ENCODE results near the gene TMEM154.

Gene TMEM154

DNA sequence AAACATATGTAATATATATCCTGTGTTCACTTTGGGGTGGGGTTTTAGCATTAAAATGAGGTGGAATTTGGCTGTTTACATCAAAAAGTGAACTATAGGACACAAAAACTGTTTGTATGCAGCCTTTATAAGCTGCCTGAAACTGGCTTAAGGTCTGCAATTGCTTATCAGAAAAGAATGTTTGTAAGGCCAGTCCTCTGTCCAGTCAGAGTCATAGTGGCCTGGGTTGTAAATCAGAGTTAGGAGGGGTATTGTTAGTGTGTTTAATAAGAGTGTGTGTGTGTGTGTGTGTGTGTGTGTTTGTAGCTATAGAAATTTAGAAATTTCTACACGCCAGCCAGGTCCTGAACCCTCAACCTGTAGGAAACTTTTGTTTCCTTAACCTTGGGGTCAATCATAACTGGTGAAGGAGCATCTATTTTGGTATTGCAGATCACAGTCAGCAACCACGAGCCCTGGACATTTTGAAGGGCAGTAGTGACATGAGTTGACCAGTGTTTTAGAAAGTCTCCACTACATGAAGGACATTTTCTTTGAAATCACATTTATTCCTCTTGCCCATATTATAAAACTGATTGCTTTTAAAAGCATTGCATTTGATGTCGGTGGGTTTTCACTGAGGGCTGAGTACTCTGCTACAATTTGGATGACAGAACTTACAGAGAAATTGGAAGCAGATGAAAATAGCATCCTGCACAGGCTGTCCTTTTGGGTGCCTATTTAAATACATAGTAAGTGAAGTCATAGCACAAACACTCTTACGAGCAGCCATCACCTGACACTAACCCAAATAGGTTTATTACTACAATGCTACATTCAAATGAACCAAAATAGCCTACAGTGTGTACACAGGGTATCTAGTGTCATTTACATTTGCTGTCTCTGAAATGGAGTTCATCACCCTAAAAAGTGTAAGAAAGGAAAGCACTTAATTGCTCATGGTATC lies 11.2 kb upstream of the TMEM154 start:
- Histone ChIP-seq H3K36me3 (ENCODE audit: control insufficient read depth, insufficient read depth, low read length) (no peaks in the 10 kb centered on the region), H3K9ac (ENCODE audit: low read length) (no peak overlapping the region), H3K27me3 (ENCODE audit: control insufficient read depth, insufficient read depth, low read length) (no peaks in the 10 kb centered on the region), H3K4me1 (ENCODE audit: control insufficient read depth, insufficient read depth, low read length) (peaks cover 2% of the 10 kb centered on the region), H3K4me3 (ENCODE audit: low read length) (no peak overlapping the region), H3K27ac (ENCODE audit: low read depth, low read length) (no peak overlapping the region)

DNA sequence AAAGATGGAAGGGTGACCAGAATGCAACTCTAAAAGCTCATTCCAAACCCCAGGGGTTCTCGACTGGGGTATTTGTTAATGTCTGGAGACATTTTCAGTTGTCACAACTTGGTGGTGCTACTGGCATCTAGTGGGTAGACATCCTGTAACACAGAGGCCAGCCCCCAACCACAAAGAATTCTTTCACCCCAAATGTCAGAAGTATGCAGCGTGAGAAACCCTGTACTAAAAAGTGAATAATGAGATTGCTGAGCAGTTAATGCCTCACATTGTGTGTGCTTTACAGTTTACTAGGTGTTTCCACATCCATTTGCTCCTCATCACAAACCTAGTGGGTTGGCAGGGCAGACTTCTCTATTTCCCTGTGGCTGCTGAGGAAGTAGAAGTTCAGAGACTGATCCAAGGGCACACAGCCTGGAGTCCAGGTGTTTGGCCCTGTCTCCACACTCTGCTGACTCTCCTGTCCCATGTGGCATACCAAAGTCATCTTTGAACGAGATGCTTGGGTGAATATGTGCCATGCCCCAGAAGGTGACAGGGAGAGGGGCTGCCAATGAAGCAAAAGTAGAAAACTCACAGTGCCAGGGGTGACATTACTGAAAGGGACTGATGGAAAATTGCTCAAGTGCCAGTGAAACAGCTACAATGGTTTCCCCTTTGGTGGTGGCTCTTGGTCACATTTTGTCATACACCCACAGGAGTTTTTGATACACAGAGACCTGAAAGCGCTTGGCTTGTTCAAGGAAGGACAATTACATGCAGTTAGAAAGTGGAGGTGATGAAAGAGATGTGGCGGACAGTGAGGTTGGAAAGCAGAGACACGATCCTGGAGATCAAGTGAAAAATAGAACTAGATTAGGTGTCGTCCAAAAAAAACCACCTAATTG lies 10.1 kb upstream of the TMEM154 start:
- H3K27me3 ChIP-seq (ENCODE audit: control insufficient read depth, insufficient read depth, low read length) = no peaks in the 10 kb centered on the region
- peaks cover 2% of the 10 kb centered on the region for H3K4me1 ChIP-seq (ENCODE audit: control insufficient read depth, insufficient read depth, low read length)

DNA sequence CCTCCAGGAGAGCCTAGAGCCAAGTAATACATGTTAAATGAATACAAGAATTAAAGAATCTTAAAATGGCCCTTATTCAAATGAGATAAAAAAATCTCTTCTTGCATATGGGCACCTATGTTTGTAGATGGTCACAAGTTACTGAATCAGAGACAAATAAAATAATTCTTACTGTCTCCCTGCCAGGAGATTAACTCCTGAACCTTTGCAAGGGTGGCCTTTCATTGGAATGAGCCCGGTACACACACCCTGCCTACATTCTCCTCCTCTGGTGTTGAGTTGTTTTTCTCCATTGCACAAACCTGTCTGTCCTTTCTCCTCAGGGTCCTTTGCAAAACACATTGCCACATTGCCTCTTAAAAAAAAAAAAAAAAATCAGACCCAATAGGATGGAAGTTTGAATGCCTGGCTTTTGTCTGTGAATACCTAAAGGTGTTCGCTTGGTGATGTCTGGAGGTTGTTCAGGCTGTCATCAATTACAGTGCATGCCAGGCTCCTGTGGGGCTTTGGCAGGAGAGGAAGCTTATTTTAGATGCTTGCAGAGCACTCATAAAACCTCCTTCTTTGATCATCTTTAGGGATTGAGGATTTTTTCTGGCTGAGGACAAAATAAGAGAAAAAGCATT lies 8.3 kb upstream of the TMEM154 start:
- H3K36me3 ChIP-seq (ENCODE audit: control insufficient read depth, insufficient read depth, low read length) = no peaks in the 10 kb centered on the region
- no peaks in the 10 kb centered on the region for H3K27me3 ChIP-seq (ENCODE audit: control insufficient read depth, insufficient read depth, low read length)
- H3K4me3 ChIP-seq (ENCODE audit: low read length) = no peak overlapping the region
- peaks cover 2% of the 10 kb centered on the region for H3K4me1 ChIP-seq (ENCODE audit: control insufficient read depth, insufficient read depth, low read length)
- no peak overlapping the region for H3K9ac ChIP-seq (ENCODE audit: low read length)
- no peak overlapping the region for H3K27ac ChIP-seq (ENCODE audit: low read depth, low read length)

More for the DNA sequence above, 10.1 kb upstream of the TMEM154 start:
- H3K27ac ChIP-seq (ENCODE audit: low read depth, low read length) = no peak overlapping the region
- no peak overlapping the region for H3K4me3 ChIP-seq (ENCODE audit: low read length)
- no peak overlapping the region for H3K9ac ChIP-seq (ENCODE audit: low read length)
- no peaks in the 10 kb centered on the region for H3K36me3 ChIP-seq (ENCODE audit: control insufficient read depth, insufficient read depth, low read length)

DNA sequence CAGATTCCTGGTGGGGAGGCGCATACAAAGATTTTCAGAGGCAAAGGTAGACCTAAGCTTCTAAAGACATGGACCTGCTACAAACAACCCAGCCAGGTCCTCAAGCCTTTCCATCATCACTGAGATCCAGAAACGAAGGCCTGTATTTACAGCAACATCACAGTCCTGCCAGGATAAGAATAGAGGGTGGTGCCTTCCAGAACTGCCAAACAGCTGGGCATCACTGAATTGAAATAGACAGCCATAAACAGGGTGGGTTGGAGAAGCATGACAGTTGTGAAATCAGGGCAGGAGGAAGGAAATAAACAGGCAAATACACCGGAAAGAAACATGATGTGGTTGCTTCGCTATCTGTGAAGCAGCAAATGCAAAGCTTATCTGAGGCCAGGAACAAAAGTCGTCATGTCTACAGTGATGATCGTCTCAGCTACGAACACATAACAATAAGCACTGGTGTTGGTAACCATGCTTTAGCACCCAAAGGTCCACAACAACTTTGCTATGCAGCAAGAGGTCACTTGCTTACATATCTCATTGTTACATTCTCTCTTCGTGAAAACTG lies 6.7 kb upstream of the TMEM154 start:
- Histone ChIP-seq H3K4me1 (ENCODE audit: control insufficient read depth, insufficient read depth, low read length) (peaks cover 2% of the 10 kb centered on the region), H3K27ac (ENCODE audit: low read depth, low read length) (no peak overlapping the region), H3K27me3 (ENCODE audit: control insufficient read depth, insufficient read depth, low read length) (no peaks in the 10 kb centered on the region), H3K9ac (ENCODE audit: low read length) (no peak overlapping the region), H3K4me3 (ENCODE audit: low read length) (no peak overlapping the region), H3K36me3 (ENCODE audit: control insufficient read depth, insufficient read depth, low read length) (no peaks in the 10 kb centered on the region)

DNA sequence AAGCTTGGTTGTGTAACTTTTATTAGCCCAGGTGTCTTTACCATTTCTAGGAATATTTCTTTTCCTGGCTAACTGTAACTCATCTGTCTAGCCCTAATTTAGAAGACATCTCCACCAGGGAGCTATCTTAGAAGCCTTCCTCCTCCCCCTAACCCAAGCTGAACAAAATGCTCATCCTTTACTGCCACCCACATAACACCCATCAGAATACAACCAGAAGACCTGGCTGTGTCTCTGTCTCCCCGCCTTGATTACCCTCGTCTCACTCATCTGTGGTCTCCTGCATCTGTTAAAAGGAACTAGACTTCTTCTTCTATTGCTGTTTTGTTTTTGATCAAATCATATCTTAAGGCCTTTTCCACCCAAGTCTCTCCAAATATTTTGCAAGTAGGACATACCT lies 4.8 kb upstream of the TMEM154 start:
- no peak overlapping the region for H3K27ac ChIP-seq (ENCODE audit: low read depth, low read length)
- peaks cover 2% of the 10 kb centered on the region for H3K4me1 ChIP-seq (ENCODE audit: control insufficient read depth, insufficient read depth, low read length)
- no peaks in the 10 kb centered on the region for H3K36me3 ChIP-seq (ENCODE audit: control insufficient read depth, insufficient read depth, low read length)
- H3K27me3 ChIP-seq (ENCODE audit: control insufficient read depth, insufficient read depth, low read length) = no peaks in the 10 kb centered on the region
- no peak overlapping the region for H3K9ac ChIP-seq (ENCODE audit: low read length)
- no peak overlapping the region for H3K4me3 ChIP-seq (ENCODE audit: low read length)

DNA sequence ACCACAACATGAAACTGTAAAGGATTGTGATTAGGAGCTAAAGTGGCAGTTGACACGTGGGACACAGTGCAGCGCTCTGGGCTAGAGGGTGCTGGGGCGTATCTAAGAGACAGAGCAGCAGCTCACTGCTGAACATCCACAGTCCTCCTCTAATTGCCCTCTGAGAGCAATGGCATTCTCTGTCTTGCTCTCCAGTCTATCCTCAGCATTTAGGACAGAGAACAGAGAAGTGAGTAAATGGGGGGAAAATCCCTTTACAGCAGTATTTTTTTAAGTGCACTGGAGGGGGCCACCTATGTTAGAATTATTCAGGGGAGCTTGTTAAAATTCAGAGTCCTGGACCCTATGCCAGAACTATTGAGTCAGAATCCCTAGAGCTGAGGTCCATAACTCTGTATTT lies 4.2 kb upstream of the TMEM154 start:
- Histone ChIP-seq H3K27ac (ENCODE audit: low read depth, low read length) (no peak overlapping the region), H3K36me3 (ENCODE audit: control insufficient read depth, insufficient read depth, low read length) (no peaks in the 10 kb centered on the region), H3K4me3 (ENCODE audit: low read length) (no peak overlapping the region), H3K9ac (ENCODE audit: low read length) (no peak overlapping the region), H3K27me3 (ENCODE audit: control insufficient read depth, insufficient read depth, low read length) (no peaks in the 10 kb centered on the region), H3K4me1 (ENCODE audit: control insufficient read depth, insufficient read depth, low read length) (peaks cover 2% of the 10 kb centered on the region)

DNA sequence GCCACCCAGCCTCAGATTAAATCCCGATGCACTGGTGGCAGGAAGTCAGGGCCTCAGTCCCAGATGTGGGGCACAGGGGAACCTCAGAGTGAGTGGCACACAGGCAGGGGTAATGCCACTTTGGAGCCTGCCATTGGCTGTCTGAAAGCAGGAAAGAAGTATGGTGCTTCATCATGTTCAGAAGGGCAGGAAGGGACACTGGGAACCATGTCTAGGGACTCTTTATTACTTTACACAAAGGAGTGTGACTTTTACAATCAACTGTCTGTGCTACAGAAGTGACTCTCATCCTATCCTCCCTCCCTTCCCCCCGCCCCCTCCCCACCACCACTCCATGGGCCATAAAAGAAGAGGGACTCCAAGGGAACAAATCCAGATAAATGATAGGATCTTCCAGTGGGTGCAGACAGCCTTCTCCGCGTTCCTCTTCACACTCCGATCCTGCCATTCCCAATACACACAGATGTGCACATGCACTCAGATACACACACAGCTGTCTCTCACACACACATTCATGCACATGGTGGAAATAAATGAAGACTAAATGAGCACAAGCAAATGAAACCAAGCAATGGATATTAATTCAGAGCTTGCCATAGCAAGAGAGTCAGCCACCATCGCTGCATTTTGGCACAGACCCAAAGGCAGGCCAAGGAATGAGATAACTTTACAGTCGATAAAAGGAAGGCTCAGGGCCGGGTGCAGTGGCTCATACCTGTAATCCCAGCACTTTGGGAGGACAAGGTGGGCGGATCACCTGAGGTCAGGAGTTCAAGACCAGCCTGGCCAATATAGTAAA lies 2.5 kb upstream of the TMEM154 start:
- H3K4me1 ChIP-seq (ENCODE audit: control insufficient read depth, insufficient read depth, low read length) = no peaks in the 10 kb centered on the region
- no peak overlapping the region for H3K4me3 ChIP-seq (ENCODE audit: low read length)
- no peak overlapping the region for H3K9ac ChIP-seq (ENCODE audit: low read length)
- H3K27ac ChIP-seq (ENCODE audit: low read depth, low read length) = no peak overlapping the region
- no peaks in the 10 kb centered on the region for H3K27me3 ChIP-seq (ENCODE audit: control insufficient read depth, insufficient read depth, low read length)
- H3K36me3 ChIP-seq (ENCODE audit: control insufficient read depth, insufficient read depth, low read length) = no peaks in the 10 kb centered on the region

DNA sequence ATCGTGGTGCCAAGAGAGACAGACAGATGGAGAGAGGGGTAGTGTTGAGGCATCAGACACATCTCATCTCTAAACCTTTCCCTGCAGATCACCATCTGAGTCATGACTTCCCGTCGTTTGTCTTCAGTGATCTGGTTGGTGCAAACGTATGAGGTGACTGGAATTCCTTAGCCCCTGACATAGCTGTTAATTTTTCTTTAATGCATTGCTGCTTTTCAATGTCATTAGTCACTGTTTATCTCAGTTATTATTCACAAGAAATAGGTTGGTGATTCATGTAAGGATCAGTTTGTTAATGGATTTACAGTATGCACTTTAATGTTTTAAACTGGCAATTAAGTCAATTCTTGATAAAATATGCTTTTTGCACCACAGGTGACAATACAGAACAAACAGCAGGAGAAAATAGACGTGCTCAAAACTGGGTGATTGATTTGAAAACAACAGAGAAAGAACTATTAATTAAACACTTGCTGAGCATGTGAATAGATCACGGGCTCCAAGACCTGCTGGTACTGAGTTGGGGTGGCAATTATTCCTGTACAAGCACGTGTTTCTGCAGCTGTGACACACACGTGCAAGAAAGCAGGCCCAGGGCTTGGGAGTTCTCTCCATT lies 1.3 kb upstream of the TMEM154 start:
- H3K36me3 ChIP-seq (ENCODE audit: control insufficient read depth, insufficient read depth, low read length) = no peaks in the 10 kb centered on the region
- H3K4me3 ChIP-seq (ENCODE audit: low read length) = no peak overlapping the region
- no peak overlapping the region for H3K9ac ChIP-seq (ENCODE audit: low read length)
- H3K27me3 ChIP-seq (ENCODE audit: control insufficient read depth, insufficient read depth, low read length) = no peaks in the 10 kb centered on the region
- no peaks in the 10 kb centered on the region for H3K4me1 ChIP-seq (ENCODE audit: control insufficient read depth, insufficient read depth, low read length)
- no peak overlapping the region for H3K27ac ChIP-seq (ENCODE audit: low read depth, low read length)

DNA sequence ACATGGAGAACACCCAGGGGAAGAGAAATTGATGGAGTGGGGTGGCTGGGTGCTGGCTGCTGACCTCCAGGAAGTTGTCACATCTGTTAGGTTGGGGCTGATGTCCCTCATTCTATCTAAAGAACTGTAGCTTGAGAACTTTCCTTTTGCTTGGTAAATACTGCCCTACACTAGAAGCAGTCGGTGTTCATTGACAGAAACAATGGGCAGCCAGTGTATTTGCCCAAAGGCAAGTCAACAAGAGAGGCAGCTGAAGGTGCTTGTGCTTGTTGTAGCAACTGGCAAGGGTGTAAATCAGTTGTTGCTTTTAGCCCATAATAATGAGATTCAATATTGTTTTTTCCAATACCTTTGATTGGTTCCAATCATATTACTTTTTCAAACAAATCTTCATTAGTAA lies 956 bp downstream of the TMEM154 start:
- Histone ChIP-seq H3K4me1 (ENCODE audit: control insufficient read depth, insufficient read depth, low read length) (no peaks in the 10 kb centered on the region), H3K27me3 (ENCODE audit: control insufficient read depth, insufficient read depth, low read length) (no peaks in the 10 kb centered on the region), H3K9ac (ENCODE audit: low read length) (no peak overlapping the region), H3K36me3 (ENCODE audit: control insufficient read depth, insufficient read depth, low read length) (no peaks in the 10 kb centered on the region), H3K4me3 (ENCODE audit: low read length) (no peak overlapping the region), H3K27ac (ENCODE audit: low read depth, low read length) (no peak overlapping the region)

DNA sequence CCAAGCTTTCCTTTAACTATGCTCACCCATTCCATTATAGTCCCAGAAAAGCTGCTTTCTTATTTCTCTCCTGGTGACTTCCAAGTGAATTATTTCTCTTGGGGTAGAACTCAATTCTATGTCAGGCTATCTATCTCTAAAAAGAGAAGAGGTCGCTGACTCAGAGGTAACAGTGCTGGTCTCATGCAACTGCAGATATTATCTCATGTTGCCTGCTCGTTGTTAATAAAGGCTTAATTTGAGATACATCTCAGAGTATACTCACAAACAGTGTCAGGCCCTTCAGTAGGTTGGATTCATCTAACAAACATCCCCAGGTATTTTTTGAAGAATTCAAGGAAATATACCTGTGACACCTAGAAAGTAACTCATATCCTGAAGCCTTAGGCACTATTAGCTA lies 2.7 kb downstream of the TMEM154 start:
- Histone ChIP-seq H3K27ac (ENCODE audit: low read depth, low read length) (no peak overlapping the region), H3K27me3 (ENCODE audit: control insufficient read depth, insufficient read depth, low read length) (no peaks in the 10 kb centered on the region), H3K9ac (ENCODE audit: low read length) (no peak overlapping the region), H3K4me3 (ENCODE audit: low read length) (no peak overlapping the region), H3K36me3 (ENCODE audit: control insufficient read depth, insufficient read depth, low read length) (no peaks in the 10 kb centered on the region), H3K4me1 (ENCODE audit: control insufficient read depth, insufficient read depth, low read length) (no peaks in the 10 kb centered on the region)

DNA sequence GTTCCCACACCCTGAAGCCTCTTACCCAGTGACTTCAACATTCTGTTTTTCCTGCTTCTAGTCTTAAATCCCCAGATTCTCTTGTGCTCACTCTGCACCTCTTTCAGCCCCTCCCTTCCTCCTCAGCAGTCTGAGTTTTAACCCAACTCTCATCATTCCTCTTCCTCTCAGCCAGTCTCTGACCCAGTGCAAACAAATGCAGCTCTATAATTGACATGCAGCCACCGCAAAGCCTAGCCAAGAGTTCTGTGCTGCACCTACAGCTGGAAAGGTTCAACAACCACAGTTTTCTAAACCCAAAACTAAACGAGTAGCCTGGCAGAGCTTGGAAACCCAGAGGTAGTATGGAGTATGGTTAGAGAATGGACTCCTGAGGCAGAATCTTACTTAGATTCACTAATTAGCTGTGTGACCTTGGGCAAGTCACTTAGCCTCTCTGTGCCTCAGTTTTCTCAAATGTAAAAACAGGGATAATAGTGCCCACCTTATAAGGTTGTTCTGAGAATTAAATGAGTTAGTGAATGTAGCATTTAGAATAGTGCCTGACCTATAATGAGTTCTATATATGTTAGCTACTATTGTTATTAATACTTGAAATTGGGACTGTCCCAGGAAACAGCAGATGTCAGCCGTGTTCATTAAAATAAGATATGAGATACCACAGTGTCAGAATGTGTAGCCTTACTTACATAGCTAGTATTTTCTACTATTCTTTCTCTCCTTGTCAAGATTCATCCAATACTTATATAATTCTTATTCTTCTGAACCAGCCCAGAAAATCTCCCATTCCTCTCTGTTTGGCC lies 3.5 kb downstream of the TMEM154 start:
- Histone ChIP-seq H3K4me1 (ENCODE audit: control insufficient read depth, insufficient read depth, low read length) (no peaks in the 10 kb centered on the region), H3K27me3 (ENCODE audit: control insufficient read depth, insufficient read depth, low read length) (no peaks in the 10 kb centered on the region), H3K27ac (ENCODE audit: low read depth, low read length) (no peak overlapping the region), H3K36me3 (ENCODE audit: control insufficient read depth, insufficient read depth, low read length) (no peaks in the 10 kb centered on the region), H3K4me3 (ENCODE audit: low read length) (no peak overlapping the region), H3K9ac (ENCODE audit: low read length) (no peak overlapping the region)

Data from rectal smooth muscle tissue (tissue), 1 donor.